Measurements from ENCODE around the gene CPOX. TPM values are rescaled to one million over a fixed set of nuclear protein-coding genes. Genes with fewer than 3 reads are reported as not detected.

The CPOX gene
- total RNA-seq, 1 experiment from 2014 or later, result 24.7 TPM

DNA sequence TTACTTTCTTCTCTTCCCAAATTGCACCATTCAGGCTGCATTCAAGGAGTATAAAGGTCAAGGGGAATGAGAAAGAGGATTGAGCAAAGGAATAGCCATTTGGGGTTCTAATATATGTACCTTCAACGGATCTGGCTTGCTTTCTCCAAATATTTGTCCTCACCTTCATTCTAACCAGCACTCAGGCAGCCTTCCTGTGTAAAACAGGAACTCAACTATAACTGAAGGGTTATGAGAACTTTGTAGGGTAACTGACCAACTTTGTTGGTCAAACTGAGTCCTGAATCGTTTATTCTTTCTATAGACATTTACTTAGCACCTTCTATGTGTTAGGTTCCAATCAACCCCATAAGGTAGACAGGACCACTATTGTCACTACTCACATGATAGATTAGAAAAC lies 5.1 kb upstream of the CPOX start:
- Mint-ChIP-seq H3K9me3 (no peaks in the 10 kb centered on the region; a peak in 1 of 5 replicates), H3K36me3 (ENCODE audit: insufficient read depth in 1 of 3, low read depth in 3 of 3) (no peaks in the 10 kb centered on the region), H3K27me3 (ENCODE audit: low read depth) (no peaks in the 10 kb centered on the region; the same call in 1 of the 2 replicates), H3K27ac (no peak overlapping the region), H3K4me1 (peaks cover 5 to 9% of the 10 kb centered on the region in 2 experiments; a peak in 2 of 4 replicates), H3K4me3 (no peak overlapping the region)
- H4K5ac ChIP-seq (ENCODE audit: insufficient read length, low read depth, low read length), result no peak overlapping the region
- no peak overlapping the region for H4K91ac ChIP-seq (ENCODE audit: insufficient read length, low read depth, low read length)
- H3K27ac ChIP-seq (ENCODE audit: insufficient read length, low read depth, low read length), result no peak overlapping the region
- H4K20me1 ChIP-seq (ENCODE audit: control insufficient read depth, insufficient read depth, insufficient read length), result no peaks in the 10 kb centered on the region
- no peaks in the 10 kb centered on the region for H3K4me1 ChIP-seq (ENCODE audit: insufficient read depth, low read length)
- H3K18ac ChIP-seq (ENCODE audit: insufficient read length, low read depth, low read length), result no peak overlapping the region
- H3K27me3 ChIP-seq (ENCODE audit: insufficient read depth, low read length), result no peaks in the 10 kb centered on the region
- no peak for DNase-seq
- H3K14ac ChIP-seq (ENCODE audit: insufficient read depth, low read length), result no peak overlapping the region
- H3K56ac ChIP-seq (ENCODE audit: insufficient read length, low read depth, low read length), result no peak overlapping the region
- no CpG with 5 or more reads among the region's 2 CpGs for WGBS (ENCODE audit: extremely low coverage, insufficient read length, low lambda C conversion rate)
- no peak overlapping the region for H3K4me2 ChIP-seq (ENCODE audit: insufficient read depth, insufficient read length, low read length)
- no peaks in the 10 kb centered on the region for H3K79me1 ChIP-seq (ENCODE audit: insufficient read depth, low read depth, low read length, poor library complexity, severe bottlenecking)
- no peak overlapping the region for H3K9ac ChIP-seq (ENCODE audit: extremely low read depth, insufficient read length, low read length)
- H2AFZ ChIP-seq (ENCODE audit: low read length), result no peak overlapping the region
- H2BK15ac ChIP-seq (ENCODE audit: low read depth, low read length), result no peak overlapping the region
- H2BK20ac ChIP-seq (ENCODE audit: low read depth, low read length, poor library complexity, severe bottlenecking), result no peak overlapping the region
- peaks cover 3% of the 10 kb centered on the region for H3K23me2 ChIP-seq (ENCODE audit: insufficient read length, low read depth, low read length, poor library complexity, severe bottlenecking)
- no peaks in the 10 kb centered on the region for H3K9me3 ChIP-seq (ENCODE audit: control insufficient read depth, low read depth, low read length)
- no peak overlapping the region for H3K23ac ChIP-seq (ENCODE audit: insufficient read length, low read depth, low read length)
- H3T11ph ChIP-seq (ENCODE audit: low read length), result no peak overlapping the region
- no peak overlapping the region for H2AK5ac ChIP-seq (ENCODE audit: insufficient read length, low read length)
- no peak overlapping the region for H4K8ac ChIP-seq (replicated peaks; ENCODE audit: insufficient read length, low read depth, low read length)
- no peaks in the 10 kb centered on the region for H3K79me2 ChIP-seq (ENCODE audit: insufficient read depth, low read length)
- H2BK12ac ChIP-seq (ENCODE audit: insufficient read length, low read depth, low read length), result no peak overlapping the region
- no peak overlapping the region for H2BK5ac ChIP-seq (ENCODE audit: insufficient read length, low read length)
- no peak overlapping the region for H2BK120ac ChIP-seq (ENCODE audit: low read depth, low read length, poor library complexity, severe bottlenecking)
- no peak for TF ChIP-seq CTCF (conservative IDR thresholded peaks at IDR 0.05)
- H3K4ac ChIP-seq (ENCODE audit: low read depth, low read length), result no peak overlapping the region

All from H9 (cell line).